ENCODE results near the gene KMT2B.
"Not testable (repeated sequence)": the region's sequence is repeated elsewhere in the genome, so short reads cannot be mapped to it uniquely, and the experiment has no call there.

The KMT2B gene

GRCh38 chr19:35712567-35713505 lies 5.0 kb upstream of the KMT2B start:
- no peak for DNase-seq (ENCODE audit: low spot score)

- no peak for DNase-seq (ENCODE audit: low spot score)
These were observed 4.3 kb upstream of the KMT2B start for GRCh38 chr19:35713506-35713850.

DNA sequence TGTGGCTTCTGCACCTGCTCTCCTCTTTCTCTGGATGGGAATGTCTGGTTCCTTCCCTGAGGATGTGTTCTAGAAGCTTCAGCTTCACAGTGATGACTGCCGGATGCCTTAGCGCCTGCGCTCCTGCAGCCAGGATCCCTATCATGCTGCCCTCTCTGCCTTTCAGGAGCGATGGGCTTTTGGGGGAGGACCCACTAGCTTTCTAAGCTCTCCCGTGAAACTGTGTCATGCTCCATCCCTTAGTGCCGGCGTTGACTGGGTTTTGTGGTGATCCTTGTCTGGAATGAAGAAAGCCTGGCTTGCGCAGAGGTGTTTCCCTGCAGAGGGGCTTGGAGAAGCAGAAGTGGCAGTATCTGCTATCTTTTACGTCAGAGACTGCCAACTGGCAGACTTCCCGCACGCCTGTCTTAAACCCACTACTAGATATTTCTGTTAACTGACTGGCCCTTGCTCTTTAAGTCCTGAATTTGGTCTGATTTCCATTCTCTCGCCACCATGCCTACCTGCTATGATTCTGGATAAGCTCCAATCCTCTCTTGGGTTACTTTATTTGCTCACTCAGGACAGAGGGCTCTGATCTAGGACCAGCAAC lies 3.8 kb upstream of the KMT2B start:
- DNase-seq (ENCODE audit: low spot score): no peak

GRCh38 chr19:35714601-35715354 lies 3.0 kb upstream of the KMT2B start:
- DNase-seq (ENCODE audit: low spot score): no peak

DNA sequence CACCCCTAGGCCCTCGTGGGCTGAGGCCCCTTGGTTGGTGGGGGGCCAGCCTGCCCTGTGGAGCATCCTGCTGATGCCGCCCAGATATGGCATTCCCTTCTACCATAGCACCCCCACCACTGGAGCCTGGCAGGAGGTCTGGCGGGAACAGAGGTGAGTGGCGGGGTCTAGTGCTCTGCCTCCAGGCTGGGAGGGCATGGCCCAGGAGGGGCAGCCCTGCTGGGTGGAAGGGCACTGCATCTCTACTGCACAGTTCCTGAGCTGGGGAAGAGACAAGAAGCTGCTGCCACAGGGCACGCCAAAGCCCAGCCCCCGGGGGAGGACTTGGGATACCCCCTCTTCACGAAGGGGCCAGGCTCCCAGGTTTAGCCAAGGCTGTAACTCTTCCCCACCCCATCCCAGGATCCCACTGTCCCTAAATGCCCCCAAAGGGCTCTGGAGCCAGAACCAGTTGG lies 2.4 kb upstream of the KMT2B start:
- no peak for DNase-seq (ENCODE audit: low spot score)

GRCh38 chr19:35715981-35716800 lies 1.6 kb upstream of the KMT2B start:
- no peak for DNase-seq (ENCODE audit: low spot score)

GRCh38 chr19:35716801-35717664 lies 770 bp upstream of the KMT2B start:
- DNase-seq (ENCODE audit: low spot score): peak; percentile 85

DNA sequence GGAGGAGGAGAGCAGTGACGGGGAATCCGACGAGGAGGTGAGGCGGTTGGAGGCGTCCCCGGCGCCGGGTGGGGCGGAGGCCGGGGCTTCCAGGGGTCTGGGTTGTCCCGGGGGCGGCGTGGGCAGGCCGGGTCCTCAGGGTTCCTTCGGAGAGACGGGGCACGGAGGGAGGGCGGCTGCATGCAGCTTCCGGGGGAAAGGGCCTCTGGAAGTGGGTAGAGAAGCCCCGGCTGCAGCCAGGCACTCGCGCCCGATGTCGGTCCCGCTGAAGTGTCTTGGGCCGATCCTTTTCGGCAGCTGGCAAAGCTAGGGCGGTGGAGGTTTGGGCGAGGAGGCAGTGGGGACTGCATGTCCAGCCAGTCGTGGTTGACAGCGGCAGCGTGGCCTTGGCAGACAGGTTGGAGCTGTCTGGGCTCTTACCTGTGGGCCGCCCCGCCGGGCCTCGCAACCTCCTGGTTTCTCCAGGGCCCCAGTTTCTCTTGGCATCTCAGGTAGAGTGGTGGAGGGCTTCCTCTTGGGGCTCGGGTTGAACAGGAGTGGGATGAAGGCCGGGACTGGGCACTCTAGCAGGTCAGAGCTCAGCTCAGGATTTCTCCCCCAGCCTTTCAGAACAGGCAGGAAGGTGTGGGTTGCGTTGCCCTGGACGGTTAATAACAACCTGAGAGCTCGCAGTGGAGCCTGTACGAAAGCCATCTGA lies 690 bp downstream of the KMT2B start:
- peak; percentile 64 for DNase-seq (ENCODE audit: low spot score)

GRCh38 chr19:35719402-35720162 lies 1.8 kb downstream of the KMT2B start:
- no peak for DNase-seq (ENCODE audit: low spot score)

- DNase-seq (ENCODE audit: low spot score): no peak
These were observed 2.3 kb downstream of the KMT2B start for GRCh38 chr19:35720163-35720524.

- DNase-seq (ENCODE audit: low spot score): no peak
These were observed 2.8 kb downstream of the KMT2B start for GRCh38 chr19:35720648-35721047.

DNA sequence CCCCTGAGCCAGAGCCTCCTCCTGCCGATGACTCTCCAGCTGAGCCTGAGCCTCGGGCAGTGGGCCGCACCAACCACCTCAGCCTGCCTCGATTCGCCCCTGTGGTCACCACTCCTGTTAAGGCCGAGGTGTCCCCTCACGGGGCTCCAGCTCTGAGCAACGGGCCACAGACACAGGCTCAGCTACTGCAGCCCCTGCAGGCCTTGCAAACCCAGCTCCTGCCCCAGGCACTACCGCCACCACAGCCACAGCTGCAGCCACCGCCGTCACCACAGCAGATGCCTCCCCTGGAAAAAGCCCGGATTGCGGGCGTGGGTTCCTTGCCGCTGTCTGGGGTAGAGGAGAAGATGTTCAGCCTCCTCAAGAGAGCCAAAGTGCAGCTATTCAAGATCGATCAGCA lies 3.6 kb downstream of the KMT2B start:
- no peak for DNase-seq (ENCODE audit: low spot score)

DNA sequence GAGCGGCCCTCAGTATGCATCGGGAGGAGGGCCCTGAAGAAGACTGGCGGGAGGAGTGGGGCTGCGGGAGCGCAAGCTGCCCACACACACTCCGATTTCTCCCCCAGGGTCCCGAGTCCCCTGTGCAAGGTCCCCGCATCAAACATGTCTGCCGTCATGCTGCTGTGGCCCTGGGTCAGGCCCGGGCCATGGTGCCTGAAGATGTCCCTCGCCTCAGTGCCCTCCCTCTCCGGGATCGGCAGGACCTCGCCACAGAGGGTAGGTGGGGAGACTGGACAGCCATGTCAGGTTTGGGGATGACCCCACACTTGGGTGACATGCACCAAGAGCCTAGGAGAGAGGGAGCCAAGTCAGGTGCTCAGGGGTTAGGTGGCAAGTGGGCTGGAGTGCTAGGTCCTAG lies 4.7 kb downstream of the KMT2B start:
- DNase-seq (ENCODE audit: low spot score): no peak

DNA sequence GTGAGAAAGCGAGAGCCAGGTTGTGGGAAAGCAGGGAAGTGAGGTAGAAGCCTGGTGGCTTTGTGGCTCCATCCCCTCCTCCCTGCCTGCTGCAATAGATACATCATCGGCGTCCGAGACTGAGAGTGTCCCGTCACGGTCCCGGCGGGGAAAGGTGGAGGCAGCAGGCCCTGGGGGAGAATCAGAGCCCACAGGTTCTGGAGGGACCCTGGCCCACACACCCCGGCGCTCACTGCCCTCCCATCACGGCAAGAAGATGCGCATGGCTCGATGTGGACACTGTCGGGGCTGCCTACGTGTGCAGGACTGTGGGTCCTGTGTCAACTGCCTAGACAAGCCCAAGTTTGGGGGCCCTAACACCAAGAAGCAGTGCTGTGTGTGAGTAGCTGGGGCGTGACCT lies 5.1 kb downstream of the KMT2B start:
- no peak for DNase-seq (ENCODE audit: low spot score)

DNA sequence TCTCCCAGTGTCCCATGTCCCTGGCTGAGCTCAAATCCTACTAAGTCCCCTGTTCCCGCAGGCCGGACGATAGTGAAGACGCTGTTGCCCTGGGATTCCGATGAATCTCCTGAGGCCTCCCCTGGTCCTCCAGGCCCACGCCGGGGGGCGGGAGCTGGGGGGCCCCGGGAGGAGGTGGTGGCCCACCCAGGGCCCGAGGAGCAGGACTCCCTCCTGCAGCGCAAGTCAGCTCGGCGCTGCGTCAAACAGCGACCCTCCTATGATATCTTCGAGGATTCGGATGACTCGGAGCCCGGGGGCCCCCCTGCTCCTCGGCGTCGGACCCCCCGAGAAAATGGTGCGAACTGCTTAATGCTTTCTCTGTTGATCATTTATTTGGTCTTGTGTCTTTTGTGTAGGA lies 5.9 kb downstream of the KMT2B start:
- DNase-seq (ENCODE audit: low spot score): no peak

DNA sequence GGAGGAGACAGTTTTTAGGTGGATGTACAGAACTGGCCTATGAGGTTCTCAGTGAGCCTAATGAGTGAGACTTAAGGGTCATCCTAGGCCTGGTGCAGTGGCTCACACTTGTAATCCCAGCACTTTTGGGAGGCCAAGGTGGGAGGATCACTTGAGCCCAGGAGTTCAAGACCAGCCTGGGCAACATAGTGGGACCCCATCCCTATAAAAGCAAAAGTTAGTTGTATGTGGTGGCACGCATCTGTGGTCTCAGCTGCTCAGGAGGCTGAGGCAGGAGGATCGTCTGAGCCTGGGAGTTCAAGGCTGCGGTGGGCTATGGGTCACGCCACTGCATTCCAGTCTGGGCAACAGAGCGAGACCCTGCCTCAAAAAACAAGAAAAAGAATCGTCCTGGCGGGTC lies 6.3 kb downstream of the KMT2B start:
- not testable (repeated sequence) for DNase-seq (ENCODE audit: low spot score)

DNA sequence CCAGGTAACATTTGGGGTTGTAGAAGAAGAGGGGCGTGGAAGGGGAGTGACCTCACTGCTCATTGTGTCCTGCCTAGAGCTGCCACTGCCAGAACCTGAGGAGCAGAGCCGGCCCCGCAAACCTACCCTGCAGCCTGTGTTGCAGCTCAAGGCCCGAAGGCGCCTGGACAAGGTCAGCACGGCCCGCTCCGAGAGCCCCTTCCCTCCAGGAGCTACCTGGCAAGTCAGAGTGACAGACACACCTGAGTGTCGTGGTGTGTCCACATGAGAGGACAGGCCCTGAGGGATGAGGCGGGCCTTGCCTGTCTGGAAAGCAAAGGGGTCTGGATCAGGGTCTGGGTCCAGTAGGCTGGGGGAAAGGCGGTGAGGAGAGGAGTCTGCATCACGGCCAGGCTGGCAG lies 6.8 kb downstream of the KMT2B start:
- DNase-seq (ENCODE audit: low spot score): no peak

DNA sequence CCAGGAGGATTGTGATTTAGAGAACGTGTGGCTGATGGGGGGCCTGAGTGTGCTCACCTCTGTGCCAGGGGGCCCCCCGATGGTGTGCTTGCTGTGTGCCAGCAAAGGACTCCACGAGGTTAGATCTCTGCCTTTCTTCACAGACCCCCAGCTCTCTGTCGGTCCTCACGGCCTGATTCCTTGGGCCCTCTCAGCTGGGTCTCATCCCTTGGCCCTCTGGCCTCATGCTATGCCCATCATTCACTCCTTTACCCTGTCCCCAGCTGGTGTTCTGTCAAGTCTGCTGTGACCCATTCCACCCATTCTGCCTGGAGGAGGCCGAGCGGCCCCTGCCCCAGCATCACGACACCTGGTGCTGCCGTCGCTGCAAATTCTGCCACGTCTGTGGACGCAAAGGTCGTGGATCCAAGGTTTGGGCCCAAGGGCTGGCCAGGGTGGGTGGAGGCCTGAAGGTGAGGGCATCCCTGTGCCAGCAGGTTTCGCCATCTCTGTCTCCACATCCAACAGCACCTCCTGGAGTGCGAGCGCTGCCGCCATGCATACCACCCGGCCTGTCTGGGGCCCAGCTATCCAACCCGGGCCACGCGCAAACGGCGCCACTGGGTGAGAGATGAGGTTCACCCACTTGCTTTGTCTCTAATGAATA lies 7.5 kb downstream of the KMT2B start:
- no peak for DNase-seq (ENCODE audit: low spot score)
